ENCODE measurements around the gene TTPAL. TPM values are rescaled to one million over a fixed set of nuclear protein-coding genes. Genes with fewer than 3 reads are reported as not detected.
"Not testable (repeated sequence)": the region's sequence is repeated elsewhere in the genome, so short reads cannot be mapped to it uniquely, and the experiment has no call there.

Gene TTPAL
- total RNA-seq, 1 donor from 2014 or later, result 3.4 TPM

GRCh38 chr20:44461803-44462174, 13.9 kb upstream of the TTPAL start:
- intact Hi-C loops (cut with DNase I), result loop anchor here (2.0 kb wide), 1 partner anchor 245 kb away; no protein-coding TSS in a partner anchor

GRCh38 chr20:44463466-44463865, 12.2 kb upstream of the TTPAL start:
- DNase-seq (no peak), ATAC-seq (ENCODE audit: poor library complexity) (no peak)
- intact Hi-C loops (cut with DNase I), result no loop called here

More at GRCh38 chr20:44461803-44462174, 13.9 kb upstream of the TTPAL start:
- DNase-seq, result no peak
- no peak for ATAC-seq (ENCODE audit: poor library complexity)

GRCh38 chr20:44464514-44464913, 11.2 kb upstream of the TTPAL start:
- intact Hi-C loops (cut with DNase I), result no loop called here
- DNase-seq (no peak), ATAC-seq (ENCODE audit: poor library complexity) (no peak)

GRCh38 chr20:44465001-44465560, 10.6 kb upstream of the TTPAL start:
- no peak for DNase-seq
- ATAC-seq (ENCODE audit: poor library complexity), result no peak
- intact Hi-C loops (cut with DNase I), result loop anchor here (5.0 kb wide), 1 partner anchor 73 kb away; no protein-coding TSS in a partner anchor

- intact Hi-C loops (cut with DNase I), result loop anchor here (5.0 kb wide), 1 partner anchor 75 kb away; no protein-coding TSS in a partner anchor
- ATAC-seq (ENCODE audit: poor library complexity) (peak; percentile 76), DNase-seq (peak; percentile 64)
Measured at GRCh38 chr20:44467289-44467883, 8.3 kb upstream of the TTPAL start.

DNA sequence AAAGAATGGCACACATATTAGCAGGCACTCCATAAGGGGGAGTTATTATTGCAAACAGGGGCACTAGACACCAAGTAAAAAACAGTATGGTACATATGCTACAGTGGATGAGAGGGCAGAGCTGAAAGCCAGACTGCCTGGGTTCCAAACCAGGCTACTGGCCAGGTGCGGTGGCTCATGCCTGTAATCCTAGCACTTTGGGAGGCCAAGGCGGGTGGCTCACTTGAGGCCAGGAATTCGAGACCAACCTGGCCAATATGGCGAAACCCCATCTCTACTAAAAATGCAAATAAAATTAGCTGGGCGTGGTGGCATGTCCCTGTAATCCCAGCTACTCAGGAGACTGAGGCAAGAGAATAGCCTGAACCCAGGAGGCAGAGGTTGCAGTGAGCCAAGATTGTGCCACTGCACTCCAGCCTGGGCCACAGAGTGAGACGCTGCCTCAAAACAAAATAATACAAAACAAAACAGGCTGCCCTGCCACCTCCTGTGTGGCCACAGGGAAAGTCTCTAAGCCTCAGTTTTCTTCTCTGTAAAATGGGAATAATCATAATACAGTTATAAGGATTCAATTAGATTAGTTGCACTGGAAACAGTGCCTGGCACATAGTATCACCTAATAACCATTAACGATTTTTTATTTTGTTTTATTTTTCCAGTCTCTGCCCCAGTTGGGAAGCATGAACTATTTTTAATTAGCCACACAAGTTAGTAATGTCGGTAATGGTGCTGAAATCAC, 7.5 kb upstream of the TTPAL start:
- no peak for DNase-seq
- intact Hi-C loops (cut with DNase I), result loop anchor here (5.0 kb wide), 1 partner anchor 76 kb away; no protein-coding TSS in a partner anchor
- no peak for ATAC-seq (ENCODE audit: poor library complexity)

GRCh38 chr20:44470327-44470726, 5.3 kb upstream of the TTPAL start:
- intact Hi-C loops (cut with DNase I), result no loop called here
- no peak for ATAC-seq (ENCODE audit: poor library complexity)
- DNase-seq, result no peak

- no peak for ATAC-seq (ENCODE audit: poor library complexity)
- no peak for DNase-seq
- intact Hi-C loops (cut with DNase I), result no loop called here
Measured at GRCh38 chr20:44471481-44471882, 4.2 kb upstream of the TTPAL start.

GRCh38 chr20:44472283-44472682, 3.4 kb upstream of the TTPAL start:
- ATAC-seq (ENCODE audit: poor library complexity); intact Hi-C loops (cut with DNase I); DNase-seq: not testable (repeated sequence)

GRCh38 chr20:44475372-44475693, 341 bp upstream of the TTPAL start:
- DNase-seq (no peak), ATAC-seq (ENCODE audit: poor library complexity) (peak; percentile 16)
- intact Hi-C loops (cut with DNase I), result no loop called here

- no peak for DNase-seq
- no peak for ATAC-seq (ENCODE audit: poor library complexity)
- intact Hi-C loops (cut with DNase I), result no loop called here
Measured at GRCh38 chr20:44477151-44477550, 1.5 kb downstream of the TTPAL start.

DNA sequence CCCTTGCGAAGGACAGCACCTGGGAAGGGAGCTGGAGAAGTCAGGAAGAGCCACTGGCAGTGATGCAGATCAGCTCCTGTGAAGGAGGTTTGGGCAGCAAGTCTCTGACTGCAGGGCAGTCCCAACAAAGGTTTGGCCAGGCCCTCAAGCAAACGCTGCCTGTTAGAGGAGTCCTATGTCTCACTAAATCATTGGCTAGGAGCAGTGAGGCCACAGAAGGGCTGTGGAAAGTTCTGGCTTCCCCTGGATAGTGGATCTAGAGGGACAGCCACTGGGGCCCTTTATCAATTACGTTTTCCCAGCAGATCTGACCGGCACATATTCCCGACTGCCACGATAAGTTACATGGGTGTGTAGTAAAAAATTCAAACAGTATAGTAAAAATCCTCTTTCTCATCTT, 2.5 kb downstream of the TTPAL start:
- no peak for ATAC-seq (ENCODE audit: poor library complexity)
- no peak for DNase-seq
- intact Hi-C loops (cut with DNase I), result no loop called here

- intact Hi-C loops (cut with DNase I), result no loop called here
- ATAC-seq (ENCODE audit: poor library complexity), result no peak
- no peak for DNase-seq
Measured at GRCh38 chr20:44479643-44480042, 4.0 kb downstream of the TTPAL start.

GRCh38 chr20:44480097-44480496, 4.4 kb downstream of the TTPAL start:
- no peak for DNase-seq
- ATAC-seq (ENCODE audit: poor library complexity), result no peak
- intact Hi-C loops (cut with DNase I), result no loop called here

DNA sequence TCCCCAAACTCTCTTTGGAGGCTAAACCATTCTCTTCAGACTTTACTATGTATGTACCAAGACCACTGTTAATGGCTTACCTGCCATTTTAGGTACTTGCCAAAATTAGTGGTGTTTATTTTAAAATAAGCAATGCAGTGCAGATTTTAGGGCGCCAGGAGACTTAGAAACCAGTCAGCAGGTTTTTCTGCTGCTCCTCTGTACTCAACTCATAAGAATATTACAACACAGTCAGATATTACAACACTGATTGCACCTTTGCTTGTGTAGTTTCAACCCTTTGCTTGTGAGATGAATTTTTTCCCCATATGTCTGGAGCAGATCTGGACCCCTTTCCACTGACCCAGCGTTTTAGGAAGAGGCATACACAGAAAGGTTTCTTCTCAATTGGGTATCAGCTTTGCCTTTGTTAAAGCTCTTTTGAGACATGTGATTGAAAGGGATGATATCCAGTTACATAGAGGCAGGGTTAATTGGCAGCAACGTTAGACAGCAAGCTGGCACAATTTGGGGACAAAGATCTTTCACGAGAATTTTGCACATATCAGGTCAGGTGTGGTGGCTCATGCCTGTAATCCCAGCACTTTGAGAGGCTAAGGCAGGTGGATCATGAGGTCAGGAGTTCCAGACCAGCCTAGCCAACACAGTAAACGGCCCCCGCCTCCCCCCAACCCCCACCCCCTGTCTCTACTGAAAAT, 6.2 kb downstream of the TTPAL start:
- intact Hi-C loops (cut with DNase I), result no loop called here
- ATAC-seq (ENCODE audit: poor library complexity), result no peak
- no peak for DNase-seq

DNA sequence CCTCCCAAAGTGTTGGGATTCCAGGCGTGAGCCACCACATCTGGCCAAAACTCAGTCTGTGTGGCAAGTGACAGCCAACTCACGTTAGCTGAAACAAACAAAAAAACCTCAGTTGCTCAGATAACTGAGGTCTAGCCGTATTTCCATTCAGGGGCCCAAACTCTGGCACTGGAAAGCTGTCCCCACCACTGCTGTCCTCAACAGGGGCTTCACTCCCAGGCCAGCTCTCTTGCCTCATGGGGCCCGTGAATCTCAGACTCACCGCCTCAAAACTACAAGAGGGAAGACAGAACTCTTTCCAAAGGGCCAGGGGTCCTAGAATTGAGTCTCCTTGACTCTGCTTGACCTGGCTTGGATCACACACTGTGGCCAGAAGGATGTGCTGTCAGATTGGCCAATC, 7.4 kb downstream of the TTPAL start:
- ATAC-seq (ENCODE audit: poor library complexity) (no peak), DNase-seq (no peak)
- intact Hi-C loops (cut with DNase I), result no loop called here

GRCh38 chr20:44485078-44485829, 9.6 kb downstream of the TTPAL start:
- intact Hi-C loops (cut with DNase I), result no loop called here
- ATAC-seq (ENCODE audit: poor library complexity), result no peak
- DNase-seq, result no peak

DNA sequence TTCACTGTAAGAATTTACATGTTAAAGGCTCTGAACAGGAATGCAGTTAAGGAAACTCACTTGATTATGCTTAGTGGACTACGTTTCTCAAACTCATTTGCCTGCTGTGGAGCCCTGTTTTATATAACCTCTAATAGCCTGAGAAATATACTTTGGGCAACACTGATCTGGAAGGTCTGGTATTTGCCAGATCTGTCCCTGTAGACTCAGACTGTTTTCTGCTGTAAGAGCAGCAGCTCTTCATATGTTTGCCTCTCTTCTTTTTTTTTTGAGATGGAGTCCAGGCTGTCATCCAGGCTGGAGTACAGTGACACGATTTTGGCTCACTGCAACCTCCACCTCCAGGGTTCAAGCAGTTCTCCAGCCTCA, 10.1 kb downstream of the TTPAL start:
- ATAC-seq (ENCODE audit: poor library complexity) (no peak), DNase-seq (no peak)
- intact Hi-C loops (cut with DNase I), result no loop called here

GRCh38 chr20:44488551-44488950, 12.9 kb downstream of the TTPAL start:
- intact Hi-C loops (cut with DNase I), result no loop called here
- ATAC-seq (ENCODE audit: poor library complexity) (no peak), DNase-seq (no peak)

All from Right ventricle myocardium superior (tissue), 1 donor.